DOHH2 (cell line): Measurements from ENCODE around the gene MYO1H.

Source experiments
- CTCF ChIP-seq: fragments of 200-600 bp; sonication (generic); IDR thresholded peaks from one replicate; pipeline ENCODE4 v1.5.1; 2014; ENCODE audit warnings: antibody characterized with exemption, mild to moderate bottlenecking, low read depth, low read length; ENCODE audit not compliant: poor library complexity, severe bottlenecking
- EZH2phosphoT487 ChIP-seq: fragments of 200-600 bp; sonication (generic); IDR thresholded peaks from 2 replicates; pipeline ENCODE4 v1.6.1; 2017; ENCODE audit warnings: borderline replicate concordance, mild to moderate bottlenecking, antibody characterized with exemption, low read length, moderate library complexity, mixed read lengths

- no peak for TF ChIP-seq CTCF
- no peak for TF ChIP-seq EZH2phosphoT487
Observed at GRCh38 chr12:109448272-109448671, 100.6 kb downstream of the MYO1H start.
